ENCODE measurements around the gene SP4. TPM values are rescaled to one million over a fixed set of nuclear protein-coding genes. Genes with fewer than 3 reads are reported as not detected.

The SP4 gene
- 5.1 and 7.7 TPM in 2 replicates for total RNA-seq

DNA sequence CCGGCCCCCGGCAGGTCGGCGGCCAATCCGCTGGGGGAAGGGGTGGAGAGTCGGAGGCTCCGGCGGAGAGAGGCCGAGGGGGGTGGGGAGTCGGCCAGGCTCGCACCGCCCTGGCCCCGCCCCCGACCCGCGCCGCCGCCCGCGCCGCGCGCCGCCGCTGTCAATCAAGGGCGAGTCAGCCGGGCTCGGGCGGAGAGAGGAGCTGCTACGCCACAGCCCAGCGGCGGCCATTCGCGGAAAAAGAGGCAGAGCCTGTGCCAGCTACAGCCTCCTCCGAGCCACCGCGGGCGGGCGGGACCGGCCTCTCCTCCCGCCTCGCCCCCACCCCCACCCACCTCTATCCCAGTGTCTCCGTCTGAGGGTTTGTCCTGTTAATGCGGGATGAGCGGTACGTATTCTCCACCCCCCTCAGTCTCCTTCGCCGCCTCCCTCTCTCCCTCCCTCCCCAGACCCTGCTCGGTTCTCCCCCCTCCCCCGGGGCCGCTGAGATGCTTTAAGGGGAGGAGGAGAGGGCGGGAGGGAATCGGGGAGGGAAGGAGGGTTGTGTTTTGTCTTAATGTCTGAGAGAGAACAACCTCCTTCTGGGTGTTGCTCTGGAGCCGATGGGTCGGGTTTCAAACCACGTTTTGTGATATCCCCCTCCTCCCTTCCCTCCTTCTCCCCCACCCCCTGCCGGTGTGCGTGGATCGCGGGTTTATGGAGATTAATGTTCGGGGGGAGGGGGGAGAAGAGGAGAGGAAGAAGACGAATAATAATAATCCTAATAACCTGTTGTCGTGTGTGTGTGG lies at the start of gene SP4:
Gene SP4 (plus strand): TSS at position 213 of the 788 bp plus-strand sequence. CDS start 169 bp downstream, at position 382.
- peak; percentile 71 for DNase-seq (ENCODE audit: low read depth, low spot score)

DNA sequence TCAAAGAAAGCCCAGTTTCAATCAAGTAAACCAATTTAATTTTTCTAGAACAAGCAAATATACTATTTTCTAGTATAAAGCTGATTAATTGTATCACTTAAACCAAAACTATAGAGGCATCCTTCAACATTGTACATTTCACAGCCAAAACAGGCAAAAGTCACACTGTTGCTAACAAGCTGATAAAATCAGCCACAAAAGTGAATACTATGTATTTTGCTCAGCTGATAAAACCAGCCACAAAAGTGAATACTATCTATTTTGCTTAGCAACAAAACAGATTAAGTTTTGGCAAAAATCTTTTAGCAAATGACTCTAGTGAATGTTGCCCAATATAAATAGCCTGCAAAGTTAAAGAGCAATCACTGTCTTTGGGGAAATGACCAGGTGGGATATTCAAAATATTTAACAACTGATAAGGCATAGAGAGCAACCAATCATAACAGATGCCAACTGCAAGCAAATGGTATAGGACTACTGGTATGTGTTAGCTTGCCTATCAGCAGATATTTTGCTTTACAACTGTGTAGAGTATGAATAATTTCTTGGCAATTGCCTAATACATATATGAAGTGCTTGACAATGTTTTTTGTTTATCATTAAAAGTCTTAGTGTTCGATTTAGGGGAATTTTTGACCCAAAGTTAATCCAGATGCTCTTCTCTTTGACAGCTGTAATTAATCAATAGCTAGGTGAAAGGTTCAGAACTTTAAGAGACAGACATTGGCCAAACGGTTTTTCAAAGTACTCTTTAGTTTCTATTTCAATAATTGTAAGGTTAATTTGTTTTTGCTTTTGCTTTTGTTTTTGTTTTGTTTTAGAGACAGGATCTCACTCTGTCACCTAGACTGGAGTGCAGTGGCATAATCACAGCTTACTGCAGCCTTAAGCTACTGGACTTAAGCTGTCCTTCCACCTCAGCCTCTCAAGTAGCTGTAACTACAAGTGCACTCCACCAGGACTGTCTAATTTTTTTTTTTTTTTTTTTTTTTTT lies 44.4 kb upstream of the SP4 start:
- DNase-seq (ENCODE audit: low read depth, low spot score), result no peak

DNA sequence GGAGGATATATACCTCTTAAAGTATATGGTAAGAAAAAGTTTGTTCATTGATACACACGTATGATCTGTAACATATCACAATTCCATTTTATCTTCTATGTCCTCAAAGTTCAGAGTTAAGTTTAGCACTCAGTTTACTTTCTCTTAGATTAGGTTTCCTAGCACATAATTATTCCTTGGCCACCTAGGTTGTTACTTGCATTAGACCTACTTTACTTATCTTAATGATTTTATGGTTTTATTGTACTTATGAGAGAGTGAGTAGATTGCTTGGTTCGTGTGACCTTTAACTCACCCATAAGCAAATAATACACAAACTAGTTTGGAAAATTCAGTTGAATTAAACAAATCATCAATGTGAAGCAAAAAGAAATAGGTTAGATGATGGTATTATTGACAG lies 33.9 kb upstream of the SP4 start:
- DNase-seq (ENCODE audit: low read depth, low spot score), result no peak

DNA sequence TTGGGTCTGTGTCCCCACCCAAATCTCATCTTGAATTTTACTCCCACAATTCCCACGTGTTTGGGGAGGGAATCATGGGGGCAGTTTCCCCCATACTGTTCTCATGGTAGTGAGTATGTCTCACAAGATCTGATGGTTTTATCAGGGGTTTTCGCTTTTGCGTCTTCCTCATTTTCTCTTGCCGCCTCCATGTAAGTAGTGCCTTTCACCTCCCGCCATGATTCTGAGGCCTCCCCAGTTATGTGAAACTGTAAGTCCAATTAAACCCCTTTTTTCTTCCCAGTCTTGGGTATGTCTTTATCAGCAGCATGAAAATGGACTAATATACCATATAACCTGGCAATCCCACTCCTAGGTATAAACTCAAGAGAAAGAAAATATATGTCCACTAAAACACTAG lies 25.9 kb upstream of the SP4 start:
- no peak for DNase-seq (ENCODE audit: low read depth, low spot score)

- no peak for DNase-seq (ENCODE audit: low read depth, low spot score)
Observed at GRCh38 chr7:21407796-21408480, 19.9 kb upstream of the SP4 start.

GRCh38 chr7:21408481-21408820 lies 19.4 kb upstream of the SP4 start:
- no peak for DNase-seq (ENCODE audit: low read depth, low spot score)

DNA sequence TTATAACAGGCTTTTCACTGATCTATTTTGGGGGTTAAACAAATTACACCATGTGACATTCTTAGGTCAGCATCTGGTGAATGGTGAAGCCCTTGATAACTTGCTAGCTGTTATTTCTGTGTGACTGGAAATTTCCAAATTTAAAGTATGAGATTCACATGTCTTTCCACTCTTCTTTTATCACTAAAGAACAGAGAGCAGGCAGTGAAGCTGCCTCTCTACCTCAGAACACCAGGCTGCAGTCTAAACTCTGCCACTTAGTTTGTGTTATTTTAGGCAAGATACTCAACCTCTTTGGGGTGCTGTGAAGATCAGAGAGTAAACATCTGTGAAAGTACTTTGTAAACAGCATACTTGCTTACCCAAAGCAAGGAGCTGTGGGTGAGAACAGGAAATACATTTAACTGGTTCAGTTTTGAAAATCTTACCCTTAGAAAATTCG lies 15.5 kb upstream of the SP4 start:
- DNase-seq (ENCODE audit: low read depth, low spot score), result no peak

DNA sequence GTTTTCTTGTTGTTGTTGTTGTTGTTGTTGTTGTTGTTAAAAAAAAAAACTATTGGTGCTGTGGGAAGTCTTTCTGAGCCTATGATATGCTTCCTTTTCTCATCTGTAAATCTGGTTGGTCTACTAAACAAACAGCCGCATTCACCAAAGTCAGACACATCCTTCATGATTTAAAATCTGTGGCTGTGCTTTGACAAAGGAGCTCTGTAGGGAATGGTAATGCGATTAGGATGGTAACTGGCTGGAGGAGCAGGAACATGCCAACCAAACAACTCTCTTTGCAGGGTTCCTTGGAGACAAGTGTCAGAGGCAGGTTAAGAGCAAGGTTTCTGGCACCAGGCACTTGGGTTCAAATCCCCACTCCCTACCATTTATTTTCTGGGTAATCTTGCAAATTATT lies 14.9 kb upstream of the SP4 start:
- DNase-seq (ENCODE audit: low read depth, low spot score), result no peak

DNA sequence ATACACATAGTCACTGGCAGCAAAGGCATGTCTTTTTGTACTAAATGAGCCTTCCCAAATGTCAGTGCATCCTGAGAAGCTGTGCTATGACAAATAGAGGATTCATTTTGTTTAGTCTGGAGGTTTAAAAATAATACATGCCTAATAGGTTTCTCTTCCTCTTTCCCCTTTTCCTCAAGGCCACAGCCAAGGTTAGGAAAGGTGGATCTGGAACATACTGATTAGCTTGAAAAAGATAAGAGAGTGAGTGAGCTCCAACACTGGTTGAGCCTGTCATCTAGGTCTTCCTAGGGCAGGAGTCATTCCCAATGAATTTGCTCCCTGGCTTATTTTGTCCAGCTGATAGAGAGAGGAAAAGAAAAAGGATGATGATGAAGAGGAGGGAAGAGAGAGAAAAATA lies 14.4 kb upstream of the SP4 start:
- no peak for DNase-seq (ENCODE audit: low read depth, low spot score)

GRCh38 chr7:21414795-21415393 lies 13.0 kb upstream of the SP4 start:
- DNase-seq (ENCODE audit: low read depth, low spot score), result no peak

GRCh38 chr7:21417647-21418046 lies 10.2 kb upstream of the SP4 start:
- no peak for DNase-seq (ENCODE audit: low read depth, low spot score)

DNA sequence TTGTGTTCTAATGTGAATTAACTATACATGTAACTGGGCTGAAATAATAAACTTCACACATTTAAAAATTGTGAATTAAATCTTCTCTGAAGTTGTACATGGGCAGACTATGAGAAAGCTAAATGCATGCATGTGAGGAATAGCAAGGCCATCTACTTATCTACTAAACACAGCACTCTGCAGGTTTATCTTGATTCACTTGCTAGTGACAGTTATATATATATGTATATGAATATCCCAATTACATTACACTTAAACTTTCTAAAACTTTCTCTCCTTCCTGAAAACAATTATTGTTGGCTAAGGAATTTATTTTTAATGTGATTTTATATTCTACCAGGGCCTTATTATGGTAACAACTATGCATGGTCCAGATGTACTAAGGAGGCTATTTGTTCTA lies 5.1 kb upstream of the SP4 start:
- DNase-seq (ENCODE audit: low read depth, low spot score), result no peak

- DNase-seq (ENCODE audit: low read depth, low spot score), result no peak
Observed at GRCh38 chr7:21425290-21425689, 2.6 kb upstream of the SP4 start.

DNA sequence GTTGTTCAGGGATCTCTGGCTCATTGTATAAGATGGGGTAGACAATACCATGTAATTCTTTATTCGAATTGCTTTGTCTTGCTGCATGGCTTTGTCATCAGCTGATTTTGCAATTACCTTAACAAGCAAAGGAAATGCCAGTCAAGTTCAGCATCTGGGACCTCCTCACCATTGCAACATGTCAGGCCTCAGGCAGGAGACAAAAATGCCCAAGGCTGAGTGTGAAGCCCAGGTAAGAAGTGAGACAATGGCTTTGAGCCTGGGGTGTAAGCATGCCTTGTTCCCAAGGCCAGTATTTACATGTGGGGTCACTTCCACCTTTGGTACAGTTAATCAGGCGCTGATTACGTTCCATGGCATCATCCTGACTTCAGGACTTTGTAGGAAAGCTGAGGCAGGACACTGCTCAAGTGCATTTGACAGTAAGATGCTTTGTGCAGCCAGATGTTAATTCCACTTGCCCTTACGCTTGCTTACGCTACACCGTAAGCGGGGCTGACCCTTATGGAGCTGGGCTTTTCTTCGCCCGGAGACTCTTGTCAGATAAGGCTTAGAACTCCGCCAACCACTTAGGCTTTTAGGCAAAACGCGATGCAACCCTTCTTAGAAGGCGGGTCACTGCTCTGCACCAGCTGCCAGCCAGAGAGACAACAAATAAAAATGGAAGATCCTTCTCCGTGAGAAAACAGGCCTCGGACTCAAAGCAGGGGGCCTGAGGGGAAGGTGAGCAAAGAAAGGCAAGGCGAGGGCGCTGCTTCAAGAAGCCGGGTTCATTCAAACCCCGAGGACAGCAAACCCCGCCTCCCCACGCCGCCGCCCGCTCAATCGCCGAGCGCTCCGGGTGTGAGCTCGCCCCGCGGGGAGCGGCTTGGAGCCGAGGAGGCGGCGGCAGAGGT lies 1.3 kb upstream of the SP4 start:
- no peak for DNase-seq (ENCODE audit: low read depth, low spot score)

DNA sequence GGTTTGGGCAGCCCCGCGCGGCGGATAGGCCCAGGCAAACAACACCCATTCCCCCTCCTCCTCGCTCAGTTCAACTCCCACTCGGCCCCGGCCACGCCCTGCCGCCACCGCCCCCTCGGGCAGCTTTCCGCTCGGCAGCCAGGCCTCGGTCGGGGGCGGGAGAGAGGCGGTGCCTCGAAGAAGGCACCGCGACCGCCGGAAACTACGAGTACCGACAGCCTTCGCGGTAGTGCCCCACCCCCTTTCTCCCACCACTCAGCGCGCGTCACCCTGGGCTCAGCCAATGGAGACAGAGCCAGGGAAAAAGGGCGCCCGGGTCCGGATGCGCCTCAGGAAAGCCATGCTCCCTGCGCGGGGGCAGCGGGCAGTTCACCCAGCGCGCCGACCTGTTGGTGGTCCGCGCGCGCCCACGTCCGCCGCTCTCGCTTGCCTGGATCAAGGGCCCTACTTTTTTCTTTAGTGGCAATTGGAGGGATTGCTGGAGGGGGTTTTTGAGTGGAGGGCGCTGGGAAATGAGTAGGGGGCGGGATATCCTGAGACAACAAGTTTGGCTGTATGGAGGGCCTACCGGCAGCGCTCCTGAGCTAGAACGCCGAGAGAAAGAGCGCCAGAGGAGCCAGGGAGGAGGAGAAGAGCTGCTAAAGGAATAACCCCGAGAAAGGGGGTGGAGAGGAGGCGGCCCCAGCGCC lies 557 bp upstream of the SP4 start:
- DNase-seq (ENCODE audit: low read depth, low spot score), result peak; percentile 94

DNA sequence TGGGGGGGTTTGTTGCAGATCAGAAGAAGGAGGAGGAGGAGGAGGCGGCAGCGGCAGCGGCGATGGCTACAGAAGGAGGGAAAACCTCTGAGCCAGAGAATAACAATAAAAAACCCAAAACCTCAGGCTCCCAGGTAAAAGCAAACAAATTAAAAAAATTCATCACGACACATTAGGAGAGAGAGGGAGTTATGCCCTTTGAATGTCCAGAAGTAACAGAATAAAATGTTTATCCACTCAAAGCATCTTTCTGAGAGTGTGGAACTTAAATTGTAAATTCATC lies 717 bp downstream of the SP4 start:
- DNase-seq (ENCODE audit: low read depth, low spot score), result no peak

DNA sequence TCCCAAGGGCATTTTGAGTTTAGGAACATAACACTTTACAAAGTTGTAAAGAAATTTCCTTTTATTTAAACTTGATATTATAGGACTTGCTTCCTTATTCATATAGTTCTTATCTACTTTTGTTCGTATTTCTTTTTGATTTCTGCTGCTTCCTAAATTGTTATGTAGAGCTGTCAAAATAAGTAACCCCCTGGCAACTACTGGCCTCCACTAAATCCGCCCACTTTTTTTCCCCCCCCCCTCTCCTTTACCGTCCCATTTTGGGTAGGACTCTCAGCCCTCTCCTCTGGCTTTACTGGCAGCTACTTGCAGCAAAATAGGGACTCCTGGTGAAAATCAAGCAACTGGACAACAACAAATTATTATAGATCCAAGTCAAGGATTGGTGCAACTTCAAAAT lies 1.1 kb downstream of the SP4 start:
- no peak for DNase-seq (ENCODE audit: low read depth, low spot score)

DNA sequence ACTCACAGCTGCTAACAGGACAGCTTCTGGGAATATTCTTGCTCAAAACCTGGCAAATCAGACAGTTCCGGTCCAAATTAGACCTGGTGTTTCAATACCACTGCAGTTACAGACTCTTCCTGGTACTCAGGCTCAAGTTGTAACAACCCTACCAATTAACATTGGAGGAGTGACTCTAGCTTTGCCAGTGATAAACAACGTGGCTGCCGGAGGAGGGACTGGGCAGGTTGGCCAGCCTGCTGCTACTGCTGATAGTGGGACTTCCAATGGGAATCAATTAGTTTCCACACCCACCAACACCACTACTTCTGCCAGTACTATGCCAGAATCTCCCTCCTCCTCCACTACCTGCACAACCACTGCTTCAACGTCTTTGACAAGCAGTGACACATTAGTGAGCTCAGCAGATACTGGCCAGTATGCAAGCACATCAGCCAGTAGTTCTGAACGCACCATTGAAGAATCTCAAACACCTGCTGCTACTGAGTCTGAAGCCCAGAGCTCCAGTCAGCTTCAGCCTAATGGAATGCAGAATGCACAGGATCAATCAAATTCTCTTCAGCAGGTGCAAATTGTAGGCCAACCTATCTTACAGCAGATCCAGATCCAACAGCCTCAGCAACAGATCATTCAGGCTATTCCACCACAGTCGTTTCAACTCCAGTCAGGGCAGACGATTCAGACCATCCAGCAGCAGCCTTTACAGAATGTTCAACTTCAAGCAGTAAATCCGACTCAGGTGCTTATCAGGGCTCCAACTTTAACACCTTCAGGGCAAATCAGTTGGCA lies 2.1 kb downstream of the SP4 start:
- DNase-seq (ENCODE audit: low read depth, low spot score), result no peak

DNA sequence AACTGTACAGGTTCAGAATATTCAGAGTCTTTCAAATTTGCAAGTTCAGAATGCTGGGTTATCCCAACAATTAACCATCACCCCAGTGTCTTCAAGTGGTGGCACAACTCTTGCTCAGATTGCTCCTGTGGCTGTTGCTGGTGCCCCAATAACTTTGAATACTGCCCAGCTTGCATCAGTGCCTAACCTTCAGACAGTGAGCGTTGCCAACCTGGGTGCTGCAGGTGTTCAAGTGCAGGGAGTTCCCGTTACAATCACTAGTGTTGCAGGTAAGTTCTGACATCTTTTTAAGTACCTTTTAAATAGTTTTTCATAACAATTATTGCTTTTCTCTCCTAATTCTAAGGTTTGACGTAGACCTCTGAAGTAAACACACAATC lies 2.7 kb downstream of the SP4 start:
- no peak for DNase-seq (ENCODE audit: low read depth, low spot score)

Data from pulmonary artery endothelial cell (primary cell).